Epithelial cell of esophagus (primary cell): ENCODE data around the gene NLGN2.

Experiments
- DNase-seq: peaks from one replicate; pipeline ENCODE4 v3.0.0; 2010; ENCODE audit warnings: low read depth
- H3K4me3 ChIP-seq: 2 replicates; pipeline ENCODE4 v1.5.1; 2011; ENCODE audit warnings: mild to moderate bottlenecking, low read length, control low read depth
- TF ChIP-seq, protein P1 (sequence below): IDR thresholded peaks from 2 replicates; pipeline ENCODE4 v1.5.1; 2011; ENCODE audit warnings: low read depth, mild to moderate bottlenecking, low read length, control low read depth, inconsistent platforms; ENCODE audit not compliant: insufficient read depth; ENCODE audit errors: missing control alignments

NLGN2 gene

DNA sequence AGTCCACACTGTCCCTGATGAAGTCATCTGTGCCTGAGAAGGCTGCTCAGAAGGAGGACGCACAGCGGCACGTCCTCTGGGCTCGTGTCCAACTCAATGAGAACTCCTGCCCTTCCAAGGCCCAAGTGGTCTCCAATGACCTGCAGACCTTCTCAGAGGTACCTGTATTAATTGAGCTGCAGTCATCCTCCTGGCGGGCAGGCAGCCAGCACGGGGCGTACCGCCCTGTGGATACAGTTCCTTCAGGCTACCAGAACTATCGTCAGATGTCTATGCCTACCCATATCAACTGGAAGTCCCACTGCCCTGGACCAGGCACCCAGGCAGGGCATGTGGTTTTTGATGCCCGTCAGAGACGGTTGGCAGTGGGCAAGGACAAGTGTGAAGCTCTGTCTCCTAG is 24.7 kb downstream of the NLGN2 start:
- no peak overlapping the region for H3K4me3 ChIP-seq
- TF ChIP-seq, protein P1, sequence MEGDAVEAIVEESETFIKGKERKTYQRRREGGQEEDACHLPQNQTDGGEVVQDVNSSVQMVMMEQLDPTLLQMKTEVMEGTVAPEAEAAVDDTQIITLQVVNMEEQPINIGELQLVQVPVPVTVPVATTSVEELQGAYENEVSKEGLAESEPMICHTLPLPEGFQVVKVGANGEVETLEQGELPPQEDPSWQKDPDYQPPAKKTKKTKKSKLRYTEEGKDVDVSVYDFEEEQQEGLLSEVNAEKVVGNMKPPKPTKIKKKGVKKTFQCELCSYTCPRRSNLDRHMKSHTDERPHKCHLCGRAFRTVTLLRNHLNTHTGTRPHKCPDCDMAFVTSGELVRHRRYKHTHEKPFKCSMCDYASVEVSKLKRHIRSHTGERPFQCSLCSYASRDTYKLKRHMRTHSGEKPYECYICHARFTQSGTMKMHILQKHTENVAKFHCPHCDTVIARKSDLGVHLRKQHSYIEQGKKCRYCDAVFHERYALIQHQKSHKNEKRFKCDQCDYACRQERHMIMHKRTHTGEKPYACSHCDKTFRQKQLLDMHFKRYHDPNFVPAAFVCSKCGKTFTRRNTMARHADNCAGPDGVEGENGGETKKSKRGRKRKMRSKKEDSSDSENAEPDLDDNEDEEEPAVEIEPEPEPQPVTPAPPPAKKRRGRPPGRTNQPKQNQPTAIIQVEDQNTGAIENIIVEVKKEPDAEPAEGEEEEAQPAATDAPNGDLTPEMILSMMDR = no peak
- no peak for DNase-seq

DNA sequence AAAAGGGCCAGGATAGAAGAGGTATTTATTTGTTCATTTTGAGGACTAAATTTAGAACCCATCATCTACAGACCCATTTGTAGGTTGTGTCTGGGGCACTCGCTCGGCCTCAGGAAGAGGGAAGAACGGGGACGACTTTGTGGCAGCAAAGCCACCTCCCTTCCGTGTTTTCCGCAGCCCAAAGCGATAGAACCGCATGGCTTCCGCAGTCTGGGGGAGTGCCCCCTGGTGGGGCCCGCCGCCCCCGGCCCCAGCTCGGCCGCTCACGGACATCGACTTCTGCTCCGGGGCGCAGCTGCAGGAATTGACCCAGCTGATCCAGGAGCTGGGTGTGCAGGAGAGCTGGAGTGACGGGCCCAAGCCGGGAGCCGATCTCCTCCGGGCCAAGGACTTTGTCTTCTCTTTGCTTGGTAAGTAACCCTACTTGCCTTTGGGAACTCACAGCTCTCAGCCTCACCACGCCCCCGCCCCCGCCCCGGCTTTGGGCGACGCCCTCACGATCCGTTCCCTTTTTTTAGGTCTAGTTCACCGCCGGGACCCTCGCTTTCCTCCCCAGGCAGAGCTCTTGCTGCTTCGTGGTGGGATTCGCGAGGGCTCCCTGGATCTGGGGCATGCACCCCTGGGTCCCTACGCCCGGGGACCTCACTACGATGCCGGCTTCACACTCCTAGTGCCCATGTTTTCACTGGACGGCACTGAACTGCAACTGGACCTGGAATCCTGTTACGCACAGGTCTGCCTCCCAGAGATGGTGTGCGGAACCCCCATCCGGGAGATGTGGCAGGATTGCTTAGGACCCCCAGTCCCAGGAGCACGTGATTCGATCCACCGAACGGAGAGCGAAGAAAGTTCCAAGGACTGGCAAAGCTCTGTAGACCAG is 28.3 kb downstream of the NLGN2 start:
- peak overlapping the region; percentile 77 for H3K4me3 ChIP-seq
- TF ChIP-seq, protein P1 = no peak
- peak; percentile 63 for DNase-seq

DNA sequence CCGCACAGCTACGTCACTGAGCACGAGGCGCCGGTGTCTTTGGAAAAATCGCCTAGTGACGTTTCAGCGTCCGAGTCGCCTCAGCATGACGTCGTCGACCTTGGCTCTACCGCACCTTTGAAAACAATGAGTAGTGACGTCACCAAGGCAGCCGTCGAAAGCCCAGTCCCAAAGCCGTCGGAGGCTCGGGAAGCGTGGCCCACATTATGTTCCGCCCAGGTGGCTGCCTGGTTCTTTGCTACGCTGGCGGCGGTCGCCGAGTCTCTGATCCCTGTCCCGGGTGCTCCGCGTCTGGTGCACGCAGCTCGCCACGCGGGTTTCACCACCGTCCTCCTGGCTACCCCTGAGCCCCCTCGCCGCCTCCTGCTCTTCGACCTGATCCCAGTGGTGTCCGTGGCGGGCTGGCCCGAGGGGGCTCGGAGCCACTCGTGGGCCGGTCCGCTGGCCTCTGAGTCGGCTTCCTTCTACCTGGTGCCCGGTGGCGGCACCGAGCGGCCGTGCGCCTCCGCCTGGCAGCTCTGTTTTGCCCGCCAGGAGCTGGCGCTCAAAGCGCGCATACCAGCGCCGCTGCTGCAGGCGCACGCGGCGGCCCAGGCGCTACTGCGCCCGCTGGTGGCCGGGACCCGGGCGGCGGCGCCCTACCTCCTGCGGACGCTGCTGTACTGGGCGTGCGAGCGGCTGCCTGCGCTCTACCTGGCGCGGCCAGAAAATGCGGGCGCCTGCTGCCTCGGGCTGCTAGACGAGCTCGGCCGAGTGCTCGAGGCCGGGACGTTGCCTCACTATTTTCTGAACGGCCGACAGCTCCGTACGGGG is 29.1 kb downstream of the NLGN2 start:
- TF ChIP-seq, protein P1 = peak; percentile 54
- DNase-seq = peak; percentile 94
- peak overlapping the region; percentile 78 for H3K4me3 ChIP-seq

DNA sequence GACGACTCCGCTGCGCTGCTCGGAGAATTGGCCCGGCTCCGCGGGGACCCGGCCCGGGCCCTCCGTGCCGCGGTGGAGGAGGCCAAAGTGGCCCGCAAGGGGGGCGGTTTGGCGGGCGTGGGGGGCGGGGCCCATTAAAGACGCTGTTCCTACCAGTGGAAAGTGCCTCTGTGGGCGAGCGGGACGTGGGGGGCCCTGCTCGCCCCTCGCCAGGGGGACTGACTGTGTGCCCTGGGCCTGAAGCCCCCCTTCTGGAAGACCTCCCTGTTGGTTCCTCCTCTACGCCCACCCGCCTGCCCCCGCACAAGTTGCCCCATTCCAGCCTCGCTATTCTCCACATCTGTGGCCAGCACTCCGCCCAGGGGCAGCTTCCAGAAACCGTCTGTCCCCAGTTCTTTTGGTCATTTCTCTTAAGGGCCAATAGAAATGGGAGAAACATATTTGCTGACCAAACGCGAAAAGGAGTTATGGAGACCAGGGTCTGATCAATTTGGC is 29.8 kb downstream of the NLGN2 start:
- DNase-seq = no peak
- peak overlapping the region; percentile 78 for H3K4me3 ChIP-seq
- TF ChIP-seq, protein P1 = no peak

DNA sequence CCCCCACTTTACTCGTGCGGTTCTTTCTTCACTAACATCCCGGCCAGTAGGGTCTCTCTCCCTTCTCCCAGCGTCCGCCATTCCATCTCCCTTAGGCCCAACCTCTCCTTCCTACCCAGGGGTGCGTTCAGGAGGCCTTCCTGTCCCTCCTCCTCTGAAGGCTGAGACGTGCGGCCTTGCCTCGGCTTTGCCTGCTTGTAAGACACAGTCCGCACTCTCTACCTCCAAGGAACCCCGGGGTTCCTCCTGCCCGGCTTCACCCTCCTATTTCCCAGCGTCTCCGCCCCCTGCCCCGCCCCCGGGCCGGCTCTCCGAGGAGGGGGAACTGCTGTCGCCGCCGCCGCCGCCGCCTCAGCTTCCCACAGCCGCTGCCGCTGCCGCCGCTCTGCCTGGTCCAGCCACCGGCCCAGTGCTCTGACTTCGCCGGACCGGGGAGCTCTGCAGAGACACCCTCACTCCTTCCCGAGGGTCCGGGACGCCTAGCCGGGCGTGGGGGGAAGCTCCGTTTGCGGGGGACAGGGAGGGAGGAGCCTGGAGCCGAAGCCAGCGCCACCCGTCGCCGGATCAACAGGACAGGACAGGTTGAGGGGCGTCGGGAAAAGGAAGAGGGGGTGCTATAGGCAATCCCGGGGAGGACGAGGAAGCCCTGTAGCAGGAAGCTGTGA is 30.4 kb downstream of the NLGN2 start:
- peak; percentile 84 for DNase-seq
- TF ChIP-seq, protein P1 = no peak
- H3K4me3 ChIP-seq = peak overlapping the region; percentile 78

DNA sequence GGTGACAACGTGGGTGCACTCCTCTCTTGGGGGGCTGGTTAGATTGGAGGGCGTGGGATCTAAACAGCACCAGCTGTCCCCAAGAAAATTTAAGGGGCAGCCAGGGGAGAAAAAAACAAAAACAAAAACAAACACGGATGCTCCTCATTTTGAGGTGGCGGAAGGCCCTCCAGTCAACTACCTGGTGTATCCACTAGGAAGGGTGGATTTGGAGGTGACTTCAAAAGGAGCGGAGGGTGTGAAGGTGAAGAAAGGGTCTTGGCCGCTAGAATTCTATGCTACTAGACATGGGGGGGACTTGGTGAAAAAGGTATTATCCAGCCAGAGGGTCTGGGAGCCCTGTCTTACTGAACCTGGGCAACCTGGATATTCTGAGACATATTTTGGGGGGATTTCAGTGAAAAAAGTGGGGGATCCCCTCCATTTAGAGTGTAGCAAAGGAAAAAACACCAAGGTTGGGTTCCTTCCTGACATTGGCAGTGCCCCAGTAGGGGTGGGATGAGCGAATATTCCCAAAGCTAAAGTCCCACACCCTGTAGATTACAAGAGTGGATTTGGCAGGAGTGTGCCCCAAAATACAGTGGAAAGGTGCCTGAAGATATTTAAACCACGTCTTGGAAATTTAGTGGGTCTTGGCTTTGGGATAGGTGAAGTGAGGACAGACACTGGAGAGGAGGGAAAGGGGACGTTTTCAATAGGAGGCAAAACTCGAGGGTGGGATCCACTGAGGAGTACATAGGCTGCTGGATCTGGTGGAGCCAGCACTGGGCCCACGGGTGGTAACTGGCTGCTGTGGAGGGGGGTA is 31.2 kb downstream of the NLGN2 start:
- no peak for DNase-seq
- H3K4me3 ChIP-seq = peak overlapping the region; percentile 78
- TF ChIP-seq, protein P1 = no peak
